Posterior vena cava (tissue), 2 donors: ENCODE measurements around the gene POTEH. TPM values are rescaled to one million over a fixed set of nuclear protein-coding genes. Genes with fewer than 3 reads are reported as not detected.
A peak's percentile ranks its signal among the peaks of the same experiment; 100 is the strongest.
"Not testable (repeated sequence)": the region's sequence is repeated elsewhere in the genome, so short reads cannot be mapped to it uniquely, and the experiment has no call there.

Source experiments
- DNase-seq: peaks from one replicate; pipeline ENCODE4 v3.0.0-alpha.2; 2020; ENCODE audit warnings: low spot score
- intact Hi-C, 2 donors: fragments of 100-400 bp; cut with DNase I; formaldehyde crosslinking; loops; one replicate each; pipeline versions ENCODE4 v1.14.1 to v1.14.2; 2022 to 2023
- total RNA-seq, 2 donors: library from RNA; stranded (reverse); fragmentation: NEBNext Ultra II Directional; extraction: Animal tissue kit (Norgen Biotek cat#: 25700); gene quantifications; one replicate each; pipeline ENCODE4 v1.2.1, GENCODE V29; 2021
- donor health status: DM: yes; HTN: yes; CAD: no.
- donor health status: DM: yes; HTN: yes; CAD: no.

The POTEH gene
- total RNA-seq, 2 donors from 2014 or later: not detected

DNA sequence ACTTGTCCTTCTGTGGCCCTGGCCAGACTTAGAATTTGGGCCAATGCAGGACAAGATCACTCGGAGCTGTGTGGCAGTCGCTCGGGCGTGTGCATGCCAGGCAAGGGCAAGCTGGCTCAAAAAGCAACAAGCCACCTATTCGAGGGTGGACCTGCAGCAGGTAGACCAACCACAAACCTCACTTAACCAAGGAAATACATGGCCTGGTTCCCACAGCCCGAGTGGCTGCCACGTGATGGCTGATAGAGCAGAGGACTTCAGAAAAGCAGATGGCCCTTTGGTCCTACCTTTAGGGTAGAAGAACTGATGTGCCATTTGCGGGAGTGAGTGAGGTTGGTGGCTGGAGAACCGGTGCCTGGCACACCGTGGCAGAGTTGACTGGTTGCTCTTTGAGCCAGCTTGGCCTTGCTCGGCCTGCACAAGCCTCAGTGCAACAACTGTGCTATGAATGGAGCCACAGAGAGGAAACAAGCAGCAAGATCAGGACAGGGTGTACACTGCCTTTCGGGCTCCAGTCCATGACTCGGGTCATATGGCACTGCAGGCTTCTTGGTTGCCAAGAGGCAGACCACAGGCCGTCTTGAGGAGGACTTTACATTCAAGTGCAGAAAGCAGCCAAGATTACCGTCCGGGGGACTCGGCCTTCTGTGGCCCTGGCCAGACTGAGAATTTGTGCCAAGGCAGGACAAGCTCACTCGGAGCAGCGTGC lies 39.5 kb downstream of the POTEH start:
- intact Hi-C loops, DNase-seq: not testable (repeated sequence)

DNA sequence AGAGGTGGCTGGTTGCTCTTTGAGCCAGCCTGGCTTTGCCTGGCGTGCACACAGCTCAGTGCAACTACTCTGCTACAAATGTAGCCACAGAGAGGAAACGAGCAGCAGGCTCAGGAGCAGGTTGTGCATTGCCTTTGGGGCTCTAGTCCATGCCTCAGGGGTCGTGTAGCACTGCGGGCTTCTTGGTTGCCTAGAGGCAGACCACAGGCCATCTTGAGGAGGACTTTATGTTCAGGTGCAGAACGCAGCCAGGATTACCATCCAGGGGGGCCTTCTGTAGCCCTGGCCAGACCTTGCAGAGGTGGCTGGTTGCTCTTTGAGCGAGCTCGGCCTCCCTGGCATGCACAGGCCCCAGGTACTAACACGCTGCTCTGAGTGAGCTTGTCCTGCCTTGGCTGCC lies 41.2 kb downstream of the POTEH start:
- intact Hi-C loops, DNase-seq: not testable (repeated sequence)

DNA sequence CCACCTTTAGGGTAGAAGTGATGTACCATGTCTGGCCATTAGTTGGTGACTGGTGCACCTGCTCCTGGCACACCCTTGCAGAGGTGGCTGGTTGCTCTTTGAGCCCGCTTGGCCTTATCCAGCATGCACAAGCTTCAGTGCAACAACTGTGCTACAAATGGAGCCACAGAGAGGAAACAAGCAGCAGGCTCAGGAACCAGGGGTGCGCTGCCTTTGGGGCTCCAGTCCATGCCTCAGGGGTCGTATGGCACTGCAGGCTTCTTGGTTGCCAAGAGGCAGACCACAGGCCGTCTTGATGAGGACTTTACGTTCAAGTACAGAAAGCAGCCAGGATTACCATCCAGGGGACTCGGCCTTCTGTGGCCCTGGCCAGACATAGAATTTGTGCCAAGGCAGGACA lies 44.6 kb downstream of the POTEH start:
- intact Hi-C loops, DNase-seq: not testable (repeated sequence)

DNA sequence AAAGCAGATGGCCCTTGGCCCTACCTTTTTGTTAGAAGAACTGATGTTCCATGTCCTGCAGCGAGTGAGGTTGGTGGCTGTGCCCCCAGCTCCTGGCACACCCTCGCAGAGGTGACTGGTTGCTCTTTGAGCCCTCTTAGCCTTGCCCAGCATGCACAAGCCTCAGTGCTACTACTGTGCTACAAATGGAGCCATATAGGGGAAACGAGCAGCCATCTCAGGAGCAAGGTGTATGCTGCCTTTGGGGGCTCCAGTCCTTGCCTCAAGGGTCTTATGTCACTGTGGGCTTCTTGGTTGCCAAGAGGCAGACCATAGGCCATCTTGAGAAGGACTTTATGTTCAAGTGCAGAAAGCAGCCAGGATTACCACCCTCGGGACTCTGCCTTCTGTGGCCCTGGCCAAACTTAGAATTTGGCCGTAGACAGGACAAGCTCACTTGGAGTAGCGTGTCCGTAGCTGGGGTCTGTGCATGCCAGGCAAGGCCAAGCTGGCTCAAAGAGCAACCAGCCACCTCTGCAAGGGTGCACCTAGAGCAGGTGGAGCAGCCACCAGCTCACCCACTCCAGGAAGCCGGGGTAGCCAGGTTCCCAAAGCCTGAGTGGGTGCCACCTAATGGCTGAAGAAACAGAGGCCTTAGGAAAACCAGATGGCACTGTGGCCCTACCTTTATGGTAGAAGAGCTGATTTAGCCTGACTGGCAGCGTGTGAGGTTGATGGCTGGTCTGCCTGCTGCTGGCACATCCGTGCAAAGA lies 48.5 kb downstream of the POTEH start:
- intact Hi-C loops, DNase-seq: not testable (repeated sequence)

DNA sequence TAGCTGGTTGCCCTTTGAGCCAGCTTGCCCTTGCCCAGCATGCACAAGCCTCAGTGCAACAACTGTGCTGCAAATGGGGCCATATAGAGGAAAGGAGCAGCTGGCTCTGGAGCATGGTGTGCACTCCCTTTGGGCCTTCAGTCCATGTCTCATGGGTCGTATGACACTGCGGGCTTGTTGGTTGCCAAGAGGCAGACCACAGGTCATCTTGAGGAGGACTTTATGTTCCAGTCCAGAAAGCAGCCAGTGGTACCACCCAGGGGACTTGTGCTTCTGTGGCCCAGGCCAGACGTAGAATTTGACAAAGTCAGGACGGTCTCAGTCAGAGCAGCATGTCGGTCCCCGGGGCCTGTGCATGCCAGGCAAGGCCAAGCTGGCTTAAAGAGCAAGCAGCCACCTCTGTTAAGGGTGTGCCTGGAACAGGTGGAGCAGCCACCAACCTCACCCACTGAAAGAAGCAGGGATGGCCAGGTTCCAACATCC lies 49.1 kb downstream of the POTEH start:
- DNase-seq, intact Hi-C loops: not testable (repeated sequence)

DNA sequence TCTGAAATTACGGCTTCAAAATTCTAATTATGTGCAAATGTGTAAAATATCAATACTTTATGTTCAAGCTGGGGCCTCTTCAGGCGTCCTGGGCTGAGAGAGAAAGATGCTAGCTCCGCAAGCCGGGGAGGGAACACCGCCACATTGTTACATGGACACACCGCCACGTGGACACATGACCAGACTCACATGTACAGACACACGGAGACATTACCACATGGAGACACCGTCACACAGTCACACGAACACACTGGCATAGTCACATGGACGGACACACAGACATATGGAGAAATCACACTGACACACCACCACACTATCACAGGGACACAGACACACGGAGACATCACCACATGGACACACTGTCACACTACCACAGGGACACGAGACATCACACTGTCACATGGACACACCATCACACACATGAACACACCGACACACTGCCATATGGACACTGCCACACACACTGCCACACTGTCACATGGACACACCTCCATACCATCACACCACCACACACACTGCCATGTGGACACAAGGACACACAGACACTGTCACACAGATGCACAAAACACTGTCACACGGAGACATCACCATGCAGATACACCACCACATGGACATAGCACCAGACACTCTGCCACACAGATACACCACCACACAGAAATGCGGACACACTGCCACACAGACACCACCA lies 58.0 kb downstream of the POTEH start:
- DNase-seq: peak; percentile 74
- intact Hi-C loops: not testable (repeated sequence)

DNA sequence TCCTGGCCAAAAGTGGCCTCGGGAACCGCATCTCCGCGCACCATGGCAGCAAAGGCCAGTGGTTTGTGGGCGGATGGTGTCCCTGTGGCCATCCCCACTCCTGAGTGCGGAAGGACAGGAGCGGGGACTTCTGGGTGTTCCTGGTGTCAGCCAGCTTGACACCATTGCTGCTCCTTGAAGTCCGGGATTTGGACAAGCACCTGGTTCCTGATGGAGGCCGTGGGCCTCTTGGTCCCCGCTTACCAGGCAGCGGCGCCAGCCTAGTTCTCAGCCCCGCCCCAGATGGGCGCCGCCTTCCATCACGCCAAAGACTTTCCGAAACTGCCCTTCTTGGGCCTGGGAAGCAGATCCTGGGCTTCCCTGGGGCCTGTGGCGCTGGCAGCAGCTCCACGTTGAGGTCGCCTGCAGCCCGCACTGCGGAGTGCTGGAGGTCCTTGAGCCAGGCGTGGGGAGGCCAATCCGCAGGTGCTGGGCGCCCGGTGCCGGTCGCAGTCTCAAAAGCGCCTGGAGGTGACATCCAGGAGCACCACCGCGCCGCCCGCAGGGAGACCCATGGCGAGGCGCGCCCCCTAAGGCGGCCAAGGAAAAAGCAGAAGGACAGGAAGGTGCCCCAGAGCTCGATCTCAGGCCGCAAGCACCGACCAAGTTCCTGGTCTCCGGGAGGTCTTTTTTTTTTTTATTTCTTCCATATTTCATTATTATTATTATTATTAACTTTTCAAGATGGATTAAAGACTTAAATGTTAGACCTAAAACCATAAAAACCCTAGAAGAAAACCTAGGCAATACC lies 59.5 kb downstream of the POTEH start:
- intact Hi-C loops: not testable (repeated sequence)
- peak; percentile 84 for DNase-seq

DNA sequence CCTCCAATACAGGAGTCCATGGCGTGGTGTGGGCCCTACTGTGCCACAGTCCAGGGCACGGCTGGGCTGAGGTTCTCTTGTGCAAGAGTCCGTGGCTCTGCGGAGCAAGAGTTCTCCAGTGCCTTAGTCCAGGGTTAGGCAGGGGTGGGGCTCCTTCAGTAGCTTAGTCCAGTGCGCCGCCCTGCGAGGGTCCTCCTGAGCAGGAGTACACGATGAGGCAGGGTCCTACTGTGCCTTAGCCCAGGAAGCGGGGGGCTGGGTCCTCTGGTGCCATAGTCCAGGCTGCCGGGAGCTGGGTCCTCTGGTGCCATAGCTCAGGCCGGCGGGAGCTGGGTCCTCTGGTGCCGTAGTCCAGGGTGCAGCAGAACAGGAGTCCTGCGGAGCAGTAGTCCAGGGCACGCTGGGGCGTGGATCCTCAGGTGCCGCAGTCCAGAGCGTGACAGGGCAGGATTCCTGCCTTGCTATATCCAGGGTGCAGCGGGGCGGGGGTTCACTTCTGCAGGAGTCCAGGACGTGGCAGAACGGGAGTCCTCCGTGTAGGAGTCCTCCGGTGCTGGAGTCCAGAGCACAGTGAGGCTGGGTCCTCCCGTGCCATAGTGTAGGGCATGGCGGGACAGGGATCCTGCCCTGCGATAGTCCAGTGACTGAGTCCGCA lies 69.7 kb downstream of the POTEH start:
- DNase-seq: peak; percentile 76
- intact Hi-C loops: not testable (repeated sequence)

DNA sequence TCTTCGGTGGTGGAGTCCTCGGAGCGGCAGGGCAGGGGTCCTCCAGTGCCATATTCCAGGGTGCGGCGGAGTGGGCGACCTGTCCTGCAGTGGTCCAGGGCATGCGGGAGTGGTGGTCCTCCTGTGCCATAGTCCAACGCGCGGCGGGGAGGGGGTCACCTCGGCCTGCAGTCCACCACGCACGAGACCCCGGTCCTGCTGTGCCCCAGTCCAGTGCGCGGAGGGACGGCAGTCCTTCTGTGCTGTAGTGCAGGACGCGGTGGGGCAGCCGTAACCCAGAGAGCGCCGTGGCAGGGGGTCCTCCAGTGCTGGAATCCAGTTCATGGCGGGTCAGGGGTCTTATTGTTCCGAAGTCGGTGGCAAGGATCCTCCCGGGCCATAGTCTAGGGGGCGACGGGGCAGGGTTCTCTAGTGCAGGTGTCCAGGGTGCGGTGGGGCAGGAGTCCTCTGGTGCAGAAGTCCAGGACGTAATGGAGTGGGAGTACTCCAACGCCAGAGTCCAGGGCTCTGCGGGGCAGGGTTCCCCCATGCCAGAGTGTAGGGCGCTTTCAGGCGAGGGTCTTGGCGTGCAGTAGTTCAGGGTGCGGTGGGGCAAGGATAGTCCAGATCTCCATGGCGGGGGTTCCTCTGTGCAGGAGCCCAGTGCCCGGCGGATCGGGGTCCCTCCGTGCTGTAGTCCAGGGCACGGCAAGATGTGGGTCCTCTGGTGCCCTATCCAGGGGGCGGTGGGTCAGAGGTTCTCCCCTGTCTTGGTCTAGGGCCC lies 70.7 kb downstream of the POTEH start:
- peak; percentile 79 for DNase-seq
- intact Hi-C loops: not testable (repeated sequence)

DNA sequence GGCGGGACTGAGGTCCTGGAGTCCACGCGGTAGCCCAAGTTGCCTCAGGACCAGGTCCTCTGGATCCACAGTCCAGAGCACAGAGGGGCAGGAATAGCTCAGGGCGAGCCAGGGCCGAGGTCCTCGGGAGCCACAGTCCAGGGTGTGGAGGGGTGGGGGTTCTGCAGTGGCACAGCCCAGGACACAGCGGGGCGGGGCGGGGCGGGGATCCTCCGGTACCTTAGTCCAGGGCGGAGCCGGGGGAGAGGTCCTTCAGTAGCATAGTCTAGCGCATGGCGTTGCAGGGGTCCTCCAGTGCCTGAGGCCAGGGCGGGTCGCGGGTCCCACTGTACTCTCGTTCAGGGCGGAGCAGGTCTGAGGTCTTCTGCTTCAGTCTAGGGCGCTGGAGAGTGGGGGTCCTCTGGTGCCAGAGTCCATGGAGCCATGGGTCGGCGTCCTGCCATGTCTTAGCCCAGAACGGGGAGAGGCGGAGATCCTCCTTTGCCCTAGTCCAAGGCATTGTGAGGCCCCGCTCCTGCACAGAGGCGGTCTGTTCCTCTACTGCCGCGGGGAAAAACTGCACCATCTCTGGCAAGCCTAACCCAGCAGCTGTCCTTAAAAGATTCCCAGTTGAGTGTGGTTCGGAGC lies 71.4 kb downstream of the POTEH start:
- intact Hi-C loops: not testable (repeated sequence)
- DNase-seq: peak; percentile 77

DNA sequence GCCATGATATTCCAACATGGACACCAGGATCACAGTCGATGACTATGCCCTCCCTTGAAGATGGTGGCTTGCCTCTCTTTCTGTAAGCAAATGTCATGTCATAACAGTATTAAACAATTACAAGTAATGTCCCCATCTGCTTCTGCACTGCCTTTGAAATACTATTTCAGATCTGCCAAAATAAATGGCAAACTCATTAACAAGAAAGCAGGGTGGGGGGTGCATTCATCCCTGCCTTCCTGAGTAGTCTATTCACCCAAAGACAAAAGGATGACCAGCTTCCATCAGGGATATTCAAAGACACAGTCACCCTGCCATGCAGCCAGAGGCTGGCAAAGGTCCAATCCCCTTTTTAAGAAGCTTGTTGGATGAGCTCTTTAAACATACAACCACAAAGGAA lies 73.7 kb downstream of the POTEH start:
- intact Hi-C loops, DNase-seq: not testable (repeated sequence)

Other genes with a start within 250 kb of the POTEH start
- gene OR11H1, start 161.8 kb upstream of the POTEH start, total RNA-seq: not detected